ENCODE data around the gene AP1B1.
"Not testable (repeated sequence)": the region's sequence is repeated elsewhere in the genome, so short reads cannot be mapped to it uniquely, and the experiment has no call there.

The AP1B1 gene

GRCh38 chr22:29385748-29386147 is 2.6 kb downstream of the AP1B1 start:
- no peak for DNase-seq

- no peak for DNase-seq
These were observed 3.1 kb downstream of the AP1B1 start for GRCh38 chr22:29385151-29385704.

GRCh38 chr22:29383740-29384139 is 4.6 kb downstream of the AP1B1 start:
- DNase-seq, result no peak

GRCh38 chr22:29382580-29383302 is 5.6 kb downstream of the AP1B1 start:
- no peak for DNase-seq

DNA sequence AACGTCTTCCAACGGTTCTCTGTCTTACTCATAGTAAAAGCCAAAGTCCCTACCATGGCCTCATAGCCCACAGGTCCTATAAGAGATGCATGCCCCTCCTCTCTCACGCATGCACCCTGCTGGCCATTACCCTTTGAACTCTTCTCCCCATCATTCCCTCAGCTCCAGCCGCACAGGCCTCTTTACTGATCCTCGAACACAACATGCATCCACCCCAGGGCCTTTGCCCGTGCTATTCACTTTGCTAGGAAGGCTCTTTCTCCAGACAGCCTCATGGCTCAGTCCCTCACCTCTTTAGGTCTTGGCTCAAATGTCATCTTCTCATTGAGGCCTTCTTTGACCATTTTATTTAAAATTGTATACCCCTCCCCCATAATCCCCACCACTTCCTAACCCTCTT is 7.5 kb downstream of the AP1B1 start:
- DNase-seq, result no peak

GRCh38 chr22:29380032-29380781 is 8.2 kb downstream of the AP1B1 start:
- no peak for DNase-seq

- DNase-seq, result no peak
These were observed 9.1 kb downstream of the AP1B1 start for GRCh38 chr22:29379258-29379657.

DNA sequence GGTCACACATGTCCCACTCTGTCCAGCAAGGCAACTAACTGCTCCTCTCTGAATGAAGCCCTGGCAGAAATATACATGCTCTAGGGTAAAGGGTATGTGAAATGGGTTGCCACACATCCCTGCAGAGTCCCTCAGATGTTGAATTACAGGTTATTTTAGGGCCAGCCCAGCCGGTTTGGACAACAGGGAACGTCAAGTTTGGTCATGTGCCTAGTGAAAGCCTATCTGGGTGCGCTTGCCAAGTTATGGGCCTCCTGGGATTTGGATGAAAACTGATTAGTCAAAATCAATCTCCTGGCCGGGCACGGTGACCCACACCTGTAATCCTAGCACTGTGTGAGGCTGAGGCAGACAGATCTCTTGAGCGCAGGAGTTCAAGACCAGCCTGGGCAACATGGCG is 10.4 kb downstream of the AP1B1 start:
- DNase-seq, result no peak

DNA sequence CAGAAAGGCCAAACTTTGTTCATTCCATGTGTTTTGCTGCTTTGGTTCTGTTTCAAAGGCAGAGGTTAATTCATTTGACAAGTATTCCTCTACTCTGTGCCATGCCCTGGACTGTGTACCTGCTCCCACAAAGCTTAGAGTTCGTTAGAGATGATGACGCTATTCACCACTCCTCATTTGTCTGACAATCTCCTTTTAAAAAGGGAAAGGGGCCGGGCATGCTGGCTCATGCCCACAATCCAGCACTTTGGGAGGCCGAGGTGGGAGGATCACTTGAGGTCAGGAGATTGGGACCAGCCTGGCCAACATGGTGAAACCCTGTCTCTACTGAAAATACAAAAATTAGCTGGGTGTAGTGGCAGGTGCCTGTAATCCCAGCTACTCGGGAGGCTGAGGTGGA is 11.7 kb downstream of the AP1B1 start:
- not testable (repeated sequence) for DNase-seq

DNA sequence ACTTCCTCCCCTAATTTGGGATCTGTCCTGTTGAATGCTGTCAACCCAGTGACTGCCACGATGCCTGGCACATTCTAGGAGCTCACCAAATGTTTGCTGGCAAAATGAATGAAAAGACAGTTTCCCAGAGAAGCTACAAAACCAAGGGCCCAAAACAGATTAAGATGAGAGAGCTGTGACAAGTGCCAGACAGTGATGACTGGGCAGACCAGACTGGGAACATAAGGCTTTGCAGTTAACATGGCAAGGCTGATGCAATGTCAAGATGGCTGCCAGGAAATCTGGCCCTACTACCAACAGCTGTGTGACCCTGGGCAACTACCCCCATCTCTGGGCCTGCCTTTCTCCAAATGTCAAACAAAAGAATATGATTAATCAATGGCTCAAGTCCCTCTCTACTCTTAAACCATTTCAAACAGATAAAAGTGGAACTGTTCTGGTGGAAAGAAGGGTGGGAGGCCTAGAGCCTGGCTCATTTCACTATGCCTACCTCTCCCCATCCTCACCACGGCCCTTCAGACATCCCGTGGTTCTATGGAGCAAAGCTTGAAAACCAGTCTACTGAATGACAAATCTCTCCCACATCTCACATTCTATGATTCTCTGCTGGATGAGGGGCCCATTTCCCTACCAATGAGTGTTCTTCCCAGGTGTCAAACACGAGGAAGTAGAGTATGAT is 12.8 kb downstream of the AP1B1 start:
- DNase-seq, result no peak

DNA sequence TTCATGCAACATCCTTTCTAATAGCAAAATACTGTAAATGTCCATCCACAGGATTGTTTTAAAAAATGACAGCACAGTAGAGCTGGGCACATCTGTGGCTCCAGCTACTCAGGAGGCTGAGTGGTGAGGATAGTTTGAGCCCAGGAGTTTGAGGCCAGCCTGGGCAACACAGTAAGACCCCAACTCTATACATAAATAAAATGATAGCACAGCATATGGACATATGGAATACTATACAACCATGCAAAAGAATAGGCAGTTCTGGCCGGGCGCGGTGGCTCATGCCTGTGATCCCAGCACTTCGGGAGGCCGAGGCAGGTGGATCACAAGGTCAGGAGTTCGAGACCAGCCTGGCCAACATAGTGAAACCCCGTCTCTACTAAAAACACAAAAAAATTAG is 13.6 kb downstream of the AP1B1 start:
- DNase-seq, result not testable (repeated sequence)

- DNase-seq, result no peak
These were observed 14.0 kb downstream of the AP1B1 start for GRCh38 chr22:29374401-29374800.

GRCh38 chr22:29370537-29370936 is 17.8 kb downstream of the AP1B1 start:
- DNase-seq, result no peak

GRCh38 chr22:29369460-29369859 is 18.9 kb downstream of the AP1B1 start:
- no peak for DNase-seq

GRCh38 chr22:29359469-29359868 is 28.9 kb downstream of the AP1B1 start:
- no peak for DNase-seq

DNA sequence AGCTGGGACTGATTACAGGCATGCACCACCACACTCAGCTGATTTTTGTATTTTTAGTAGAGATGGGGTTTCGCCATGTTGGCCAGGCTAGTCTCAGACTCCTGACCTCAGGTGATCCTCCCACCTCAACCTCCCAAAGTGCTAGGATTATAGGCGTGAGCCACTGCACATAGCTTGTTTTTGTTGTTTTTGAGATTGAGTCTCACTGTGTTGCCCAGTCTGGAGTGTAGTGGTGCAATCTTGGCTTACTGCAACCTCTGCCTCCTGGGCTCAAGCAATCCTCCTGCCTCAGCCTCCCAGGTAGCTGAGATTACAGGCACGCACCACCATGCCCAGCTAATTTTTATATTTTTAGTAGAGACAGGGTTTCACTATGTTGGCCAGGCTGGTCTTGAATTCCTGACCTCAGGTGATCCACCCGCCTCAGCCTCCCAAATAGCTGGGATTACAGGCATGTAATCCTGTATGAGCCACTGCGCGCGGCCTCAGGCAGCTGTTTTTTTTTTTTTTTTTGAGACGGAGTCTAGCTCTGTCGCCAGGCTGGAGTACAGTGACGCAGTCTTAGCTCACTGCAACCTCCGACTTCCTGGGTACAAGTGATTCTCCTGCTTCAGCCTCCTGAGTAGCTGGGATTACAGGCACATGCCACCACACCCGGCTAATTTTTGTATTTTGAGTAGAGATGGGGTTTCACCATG is 31.0 kb downstream of the AP1B1 start:
- not testable (repeated sequence) for DNase-seq

- no peak for DNase-seq
These were observed 34.5 kb downstream of the AP1B1 start for GRCh38 chr22:29353860-29354259.

GRCh38 chr22:29353286-29353685 is 35.1 kb downstream of the AP1B1 start:
- DNase-seq, result no peak

- DNase-seq, result no peak
These were observed 35.6 kb downstream of the AP1B1 start for GRCh38 chr22:29352778-29353177.

- no peak for DNase-seq
These were observed 36.5 kb downstream of the AP1B1 start for GRCh38 chr22:29351891-29352290.

GRCh38 chr22:29351042-29351441 is 37.3 kb downstream of the AP1B1 start:
- no peak for DNase-seq

GRCh38 chr22:29348956-29349355 is 39.4 kb downstream of the AP1B1 start:
- no peak for DNase-seq

GRCh38 chr22:29348041-29348440 is 40.3 kb downstream of the AP1B1 start:
- no peak for DNase-seq
